ENCODE measurements around the gene CNN3.

The CNN3 gene

GRCh38 chr1:94887106-94887505, 39.8 kb downstream of the CNN3 start:
- DNase-seq (ENCODE audit: low read depth): no peak

GRCh38 chr1:94886361-94886760, 40.5 kb downstream of the CNN3 start:
- DNase-seq (ENCODE audit: low read depth): no peak

DNA sequence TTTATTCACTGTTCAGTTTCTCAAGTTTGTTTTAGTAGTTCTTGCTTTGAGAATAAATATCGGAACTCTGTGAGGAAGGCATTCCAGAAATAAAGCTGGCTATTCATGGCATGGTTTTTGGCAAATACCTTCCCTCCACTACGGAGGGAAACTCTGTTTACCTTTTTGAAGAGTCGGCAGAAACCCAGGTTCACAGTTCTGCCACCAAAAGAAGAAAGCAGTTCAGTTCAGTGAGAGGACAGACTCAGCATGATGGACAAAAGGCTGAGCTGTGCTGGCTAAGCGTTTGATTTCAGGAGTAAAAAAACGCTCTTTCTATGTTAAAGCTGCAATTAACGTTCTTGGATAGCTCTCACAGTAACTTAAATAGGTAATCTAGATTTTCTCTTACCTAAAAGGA, 42.4 kb downstream of the CNN3 start:
- no peak for DNase-seq (ENCODE audit: low read depth)

DNA sequence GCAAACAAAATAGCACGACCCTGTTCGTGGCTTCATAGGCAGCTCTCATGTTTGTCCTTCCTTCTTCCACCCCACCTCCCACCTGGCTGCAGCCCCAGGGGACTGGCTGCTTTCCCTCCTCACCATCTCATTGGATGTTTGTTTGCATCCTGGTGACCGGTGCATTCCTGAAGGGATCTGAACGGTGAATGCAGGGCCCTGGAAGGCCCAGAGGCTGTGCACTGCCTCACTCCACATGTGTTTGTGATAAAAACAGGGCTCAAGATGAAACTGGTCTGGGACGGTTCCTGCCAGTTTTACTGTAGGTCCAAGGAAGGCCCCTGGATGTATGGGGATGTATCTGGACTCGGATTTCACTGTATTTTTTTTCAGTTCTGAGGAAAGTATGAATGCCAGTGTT, 42.8 kb downstream of the CNN3 start:
- DNase-seq (ENCODE audit: low read depth): no peak

DNA sequence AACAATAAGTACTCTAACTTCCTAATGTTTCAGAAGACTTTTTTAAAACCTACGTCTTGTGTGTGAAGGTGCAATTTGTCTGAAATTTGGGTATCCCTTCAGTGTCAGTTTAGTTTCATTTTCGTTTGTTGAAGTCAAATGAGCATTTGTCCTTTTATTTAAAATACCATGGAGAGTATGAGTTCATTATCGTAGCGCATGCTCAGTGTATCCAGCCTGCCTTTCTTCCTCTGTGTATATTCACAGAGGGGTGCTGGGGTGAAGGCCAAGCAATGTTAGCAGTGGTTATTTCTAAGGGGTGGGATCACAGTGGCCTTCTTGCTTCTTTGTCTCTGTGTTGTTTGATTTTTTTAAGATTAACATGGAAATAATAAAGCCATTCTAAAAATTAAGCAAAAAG, 43.2 kb downstream of the CNN3 start:
- DNase-seq (ENCODE audit: low read depth): no peak

GRCh38 chr1:94878329-94878728, 48.6 kb downstream of the CNN3 start:
- DNase-seq (ENCODE audit: low read depth): no peak

- DNase-seq (ENCODE audit: low read depth): no peak
Observed at GRCh38 chr1:94876362-94876761, 50.5 kb downstream of the CNN3 start.

DNA sequence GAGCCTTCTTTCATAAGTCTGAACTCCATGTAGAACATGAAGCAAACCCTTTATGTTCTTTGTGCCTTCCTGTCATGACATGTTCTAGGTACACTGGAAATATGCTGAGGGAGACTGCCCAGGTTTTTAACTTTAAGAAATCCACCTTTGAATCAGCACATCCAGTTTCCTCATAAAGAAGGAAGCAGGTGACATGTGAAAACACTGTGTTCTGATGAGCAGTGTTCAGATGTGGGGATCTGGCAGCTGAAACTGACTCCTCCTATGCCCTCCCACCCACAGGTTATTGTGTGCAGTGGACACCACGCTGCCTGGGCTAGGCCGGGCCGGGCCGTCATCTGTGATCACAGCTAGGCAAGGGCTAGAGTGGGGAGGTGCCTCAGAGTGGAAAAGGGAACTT, 51.1 kb downstream of the CNN3 start:
- no peak for DNase-seq (ENCODE audit: low read depth)

GRCh38 chr1:94874423-94874822, 52.5 kb downstream of the CNN3 start:
- no peak for DNase-seq (ENCODE audit: low read depth)

GRCh38 chr1:94873520-94874351, 53.2 kb downstream of the CNN3 start:
- DNase-seq (ENCODE audit: low read depth): no peak

- DNase-seq (ENCODE audit: low read depth): no peak
Observed at GRCh38 chr1:94872771-94873495, 54.0 kb downstream of the CNN3 start.

- no peak for DNase-seq (ENCODE audit: low read depth)
Observed at GRCh38 chr1:94871031-94871430, 55.9 kb downstream of the CNN3 start.

DNA sequence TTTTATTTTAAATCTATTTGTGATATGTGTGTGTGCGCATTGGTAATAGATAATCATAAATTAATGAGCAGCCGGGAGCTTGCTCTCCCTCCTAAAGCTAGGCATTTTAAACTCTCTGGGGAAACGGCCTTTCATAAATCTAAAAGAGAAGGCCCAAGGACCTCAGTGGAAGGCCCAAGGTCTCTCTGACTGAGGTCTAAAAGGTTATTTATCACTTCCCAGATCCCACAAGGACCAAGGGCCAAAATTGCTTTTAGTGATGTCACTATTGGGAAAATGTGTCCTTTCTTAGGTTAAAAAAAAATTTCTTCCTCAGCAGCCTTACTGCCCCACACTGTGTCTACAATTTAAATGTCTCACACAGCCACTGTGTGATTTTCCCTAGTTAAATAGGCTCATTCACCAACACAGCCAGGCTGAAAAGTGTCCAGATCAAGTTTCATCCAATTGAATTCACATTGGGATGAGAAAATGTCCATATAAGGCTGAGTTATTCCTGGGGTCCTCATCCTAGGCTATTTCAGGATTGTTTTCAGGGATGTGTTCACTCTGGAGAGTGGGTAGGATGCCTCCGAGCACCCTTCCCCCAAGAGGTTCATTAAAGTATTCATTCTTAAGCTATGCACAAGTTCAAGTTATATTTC, 60.6 kb downstream of the CNN3 start:
- no peak for DNase-seq (ENCODE audit: low read depth)

GRCh38 chr1:94865360-94865759, 61.5 kb downstream of the CNN3 start:
- no peak for DNase-seq (ENCODE audit: low read depth)

GRCh38 chr1:94864821-94865220, 62.1 kb downstream of the CNN3 start:
- DNase-seq (ENCODE audit: low read depth): no peak

DNA sequence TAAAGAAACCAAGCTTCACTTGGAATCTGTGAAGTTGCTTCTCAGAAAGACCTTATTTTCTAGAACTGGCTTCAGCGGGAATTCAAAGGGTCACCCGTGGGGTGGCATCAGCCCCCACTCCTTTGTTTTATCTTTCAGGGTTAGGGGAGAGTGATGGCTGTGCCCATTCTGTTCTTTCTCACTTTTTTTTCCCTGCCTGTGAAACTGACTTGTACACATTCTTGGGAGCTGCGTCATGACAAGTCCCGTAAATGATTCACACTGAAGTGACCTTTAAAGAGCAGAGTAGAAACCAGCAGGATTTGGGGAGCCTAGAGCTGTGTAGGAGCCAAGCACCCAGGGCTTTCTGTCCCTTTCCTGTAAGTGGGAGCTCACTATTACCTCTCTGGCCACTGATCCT, 63.0 kb downstream of the CNN3 start:
- DNase-seq (ENCODE audit: low read depth): no peak

DNA sequence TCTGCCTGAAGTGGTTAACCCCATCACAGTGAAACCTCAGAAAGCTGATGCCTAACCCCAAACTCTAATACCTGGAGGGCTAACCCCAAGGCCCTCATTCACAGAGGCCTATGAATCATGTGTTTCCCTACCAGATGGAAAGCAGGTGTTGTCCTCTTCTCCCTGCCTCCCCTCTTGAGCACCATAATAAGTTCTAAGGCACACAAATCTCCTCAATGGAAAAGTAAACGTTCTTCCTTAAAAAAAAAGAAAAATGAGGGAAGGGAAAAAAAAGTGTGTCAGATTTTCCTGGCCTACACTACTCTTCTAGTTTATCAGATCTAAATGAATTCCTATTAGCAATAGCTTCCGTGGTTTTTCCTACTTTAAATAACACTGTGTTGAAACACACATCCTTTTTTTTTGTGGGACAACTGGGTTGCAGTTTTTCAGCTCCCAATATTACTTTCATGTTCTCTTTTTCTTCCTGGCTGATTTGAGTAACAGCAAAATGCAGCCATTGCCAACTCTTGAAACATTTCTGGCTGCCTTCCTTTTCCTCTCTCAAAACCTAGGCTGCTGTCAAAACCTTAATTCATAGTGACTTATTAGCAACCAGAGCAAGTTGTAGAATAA, 63.5 kb downstream of the CNN3 start:
- no peak for DNase-seq (ENCODE audit: low read depth)

GRCh38 chr1:94862718-94863117, 64.2 kb downstream of the CNN3 start:
- no peak for DNase-seq (ENCODE audit: low read depth)

- DNase-seq (ENCODE audit: low read depth): no peak
Observed at GRCh38 chr1:94859174-94859573, 67.7 kb downstream of the CNN3 start.

- DNase-seq (ENCODE audit: low read depth): no peak
Observed at GRCh38 chr1:94858276-94858675, 68.6 kb downstream of the CNN3 start.

DNA sequence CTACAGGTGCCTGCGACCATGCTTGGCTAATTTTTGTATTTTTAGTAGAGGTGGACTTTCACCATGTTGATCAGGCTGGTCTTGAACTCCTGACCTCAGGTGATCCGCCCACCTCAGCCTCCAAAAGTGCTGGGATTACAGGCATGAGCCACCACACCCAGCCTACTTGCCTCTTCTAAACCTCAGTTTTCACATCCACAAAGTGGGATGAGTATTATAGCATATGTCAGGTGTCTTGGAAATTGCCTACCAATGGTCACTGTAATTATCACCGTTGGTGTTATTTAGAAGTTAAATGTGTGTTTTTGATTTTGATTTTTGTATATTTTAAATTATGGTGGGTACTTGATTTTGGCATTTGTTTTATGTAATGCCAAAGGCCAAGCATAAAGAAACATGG, 70.0 kb downstream of the CNN3 start:
- DNase-seq (ENCODE audit: low read depth): no peak

GRCh38 chr1:94856004-94856403, 70.9 kb downstream of the CNN3 start:
- no peak for DNase-seq (ENCODE audit: low read depth)

DNA sequence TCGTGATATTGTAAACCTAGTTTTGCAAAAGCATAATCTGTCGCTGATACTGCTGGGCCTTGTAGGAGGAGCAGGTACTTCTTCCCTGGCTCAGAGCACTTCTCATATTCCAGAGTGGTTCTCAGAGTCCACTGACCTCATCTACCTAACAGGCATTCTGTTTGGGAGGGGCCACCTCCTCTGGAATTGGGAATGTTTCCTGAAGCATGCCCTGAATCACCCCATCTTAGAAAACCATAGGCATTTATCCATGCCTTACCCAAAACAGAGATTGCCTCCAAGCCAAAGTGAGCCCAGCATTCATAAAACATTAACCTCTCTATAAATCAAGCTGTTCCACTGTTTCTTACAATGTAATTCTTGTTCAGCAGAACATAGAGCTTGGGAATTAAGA, 71.6 kb downstream of the CNN3 start:
- DNase-seq (ENCODE audit: low read depth): no peak

Measured in stimulated activated CD8-positive, alpha-beta memory T cell treated with anti-CD3 and anti-CD28 coated beads, Interleukin-12 subunit alpha, Interleukin-12 subunit beta, amount 100 ng/mL, for 1 hour (primary cell).